Activated CD4-positive, CD25-positive, alpha-beta regulatory T cell treated with anti-CD3 and anti-CD28 coated beads, Interleukin-2, amount 50 U/mL, for 24 hours (primary cell): ENCODE results near the gene MRPL41.
A peak's percentile ranks its signal among the peaks of the same experiment; 100 is the strongest.
"Not testable (repeated sequence)": the region's sequence is repeated elsewhere in the genome, so short reads cannot be mapped to it uniquely, and the experiment has no call there.

Experiments
- ATAC-seq, 2 donors: fragments of 150-1000 bp; cut with Tn5 transposase; one replicate each; pipeline ENCODE4 v1.10.0; 2021; ENCODE audit warnings: mild to moderate bottlenecking in 1 of 2, moderate library complexity in 1 of 2

Gene MRPL41

GRCh38 chr9:137522746-137523455 lies 28.8 kb upstream of the MRPL41 start:
- ATAC-seq = no peak

- no peak for ATAC-seq
Observed at GRCh38 chr9:137524161-137524980, 27.3 kb upstream of the MRPL41 start.

- no peak for ATAC-seq
Observed at GRCh38 chr9:137524981-137525317, 26.7 kb upstream of the MRPL41 start.

- ATAC-seq = no peak
Observed at GRCh38 chr9:137530331-137530730, 21.3 kb upstream of the MRPL41 start.

- no peak for ATAC-seq
Observed at GRCh38 chr9:137531099-137531765, 20.4 kb upstream of the MRPL41 start.

- not testable (repeated sequence) for ATAC-seq
Observed at GRCh38 chr9:137532891-137533468, 18.7 kb upstream of the MRPL41 start.

- peak; percentile 49 to 55 for ATAC-seq
Observed at GRCh38 chr9:137534256-137535119, 17.2 kb upstream of the MRPL41 start.

GRCh38 chr9:137535120-137535428 lies 16.6 kb upstream of the MRPL41 start:
- ATAC-seq = no peak

GRCh38 chr9:137536594-137537131 lies 15.0 kb upstream of the MRPL41 start:
- ATAC-seq = not testable (repeated sequence)

- ATAC-seq = no peak
Observed at GRCh38 chr9:137538058-137538457, 13.6 kb upstream of the MRPL41 start.

GRCh38 chr9:137540536-137540935 lies 11.1 kb upstream of the MRPL41 start:
- ATAC-seq = no peak

GRCh38 chr9:137542486-137542885 lies 9.2 kb upstream of the MRPL41 start:
- ATAC-seq = no peak

GRCh38 chr9:137543237-137543963 lies 8.3 kb upstream of the MRPL41 start:
- ATAC-seq = no peak

GRCh38 chr9:137544176-137544760 lies 7.4 kb upstream of the MRPL41 start:
- ATAC-seq = no peak

- ATAC-seq = no peak
Observed at GRCh38 chr9:137545123-137545522, 6.6 kb upstream of the MRPL41 start.

- ATAC-seq = no peak
Observed at GRCh38 chr9:137547687-137548543, 3.8 kb upstream of the MRPL41 start.

GRCh38 chr9:137550231-137550621 lies 1.5 kb upstream of the MRPL41 start, which contains the start of gene PNPLA7:
Gene PNPLA7, minus strand, starts transcription at chr9:137550402. Its CDS starts 205 bp downstream, at chr9:137550197.
- ATAC-seq = no peak

- ATAC-seq = not testable (repeated sequence)
Observed at GRCh38 chr9:137550958-137551263, 768 bp upstream of the MRPL41 start.

GRCh38 chr9:137552022-137552768 lies 516 bp downstream of the MRPL41 start:
- peak; percentile 2 to 11 for ATAC-seq
